Activated CD8-positive, alpha-beta memory T cell treated with anti-CD3 and anti-CD28 coated beads, Interleukin-2, amount 50 U/mL, for 1 hour (primary cell): ENCODE data around the gene STIM2.

ENCODE experiments used
- DNase-seq: peaks from one replicate; pipeline ENCODE4 v3.0.0-alpha.2; 2020; ENCODE audit errors: extremely low read depth

STIM2 gene

DNA sequence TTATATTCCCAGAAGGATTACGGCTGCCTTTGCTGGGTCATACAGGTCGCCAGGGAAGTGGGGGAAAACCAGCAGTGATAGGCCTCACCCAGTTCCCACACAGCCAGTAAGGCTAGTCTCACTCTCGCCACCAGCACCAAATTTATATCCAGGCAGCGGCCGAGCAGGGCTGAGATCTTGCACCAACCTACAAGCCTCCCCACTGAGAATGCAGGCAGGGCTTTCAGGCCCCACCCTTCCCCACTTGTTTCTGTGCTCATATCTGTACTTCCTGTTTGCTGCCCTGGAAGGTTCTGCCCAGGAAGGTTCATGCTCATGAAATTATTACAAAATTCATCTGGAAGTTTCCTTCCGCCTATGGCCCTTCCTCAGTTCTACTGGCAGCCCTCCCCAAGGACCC is 179.7 kb downstream of the STIM2 start:
- no peak for DNase-seq

DNA sequence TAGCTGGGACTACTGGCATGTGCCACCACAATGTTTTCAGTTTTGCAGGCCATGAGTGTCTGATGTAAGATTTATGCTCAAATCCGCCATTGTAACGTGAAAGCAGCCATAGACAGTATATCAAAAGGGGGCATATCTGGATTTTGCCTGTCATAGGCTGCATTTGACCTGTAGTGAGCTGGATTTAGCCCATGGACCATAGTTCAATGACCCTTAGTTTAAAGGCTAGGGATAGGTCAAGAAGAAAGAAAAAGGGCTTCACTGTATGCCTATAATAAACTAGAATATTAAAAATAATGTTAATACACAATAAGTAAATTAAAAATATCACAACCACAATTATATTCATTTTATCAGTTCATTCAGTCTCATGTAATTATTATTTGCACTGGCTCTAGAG is 181.8 kb downstream of the STIM2 start:
- DNase-seq, result no peak

GRCh38 chr4:27043200-27043599 is 182.6 kb downstream of the STIM2 start:
- no peak for DNase-seq

DNA sequence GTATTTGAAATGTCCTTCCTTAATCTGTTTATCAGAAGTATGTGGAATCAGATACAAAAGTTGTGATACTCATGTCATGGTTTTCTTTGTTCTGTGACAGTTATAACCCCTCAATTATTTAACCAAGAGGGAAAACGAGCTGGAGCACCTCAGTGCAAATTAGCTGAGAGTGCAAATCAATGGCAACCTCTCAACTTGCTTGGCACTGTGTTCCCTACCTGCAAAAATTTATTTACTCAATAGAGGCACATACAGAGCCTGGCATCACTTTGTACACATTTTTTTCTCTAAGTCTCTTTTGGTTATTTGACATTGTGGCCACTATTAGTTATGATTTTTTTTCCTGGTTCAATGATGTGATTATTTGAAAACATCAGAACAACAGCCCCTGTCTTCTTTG is 186.2 kb downstream of the STIM2 start:
- DNase-seq, result no peak

- no peak for DNase-seq
Measured at GRCh38 chr4:27048429-27049238, 188.0 kb downstream of the STIM2 start.

DNA sequence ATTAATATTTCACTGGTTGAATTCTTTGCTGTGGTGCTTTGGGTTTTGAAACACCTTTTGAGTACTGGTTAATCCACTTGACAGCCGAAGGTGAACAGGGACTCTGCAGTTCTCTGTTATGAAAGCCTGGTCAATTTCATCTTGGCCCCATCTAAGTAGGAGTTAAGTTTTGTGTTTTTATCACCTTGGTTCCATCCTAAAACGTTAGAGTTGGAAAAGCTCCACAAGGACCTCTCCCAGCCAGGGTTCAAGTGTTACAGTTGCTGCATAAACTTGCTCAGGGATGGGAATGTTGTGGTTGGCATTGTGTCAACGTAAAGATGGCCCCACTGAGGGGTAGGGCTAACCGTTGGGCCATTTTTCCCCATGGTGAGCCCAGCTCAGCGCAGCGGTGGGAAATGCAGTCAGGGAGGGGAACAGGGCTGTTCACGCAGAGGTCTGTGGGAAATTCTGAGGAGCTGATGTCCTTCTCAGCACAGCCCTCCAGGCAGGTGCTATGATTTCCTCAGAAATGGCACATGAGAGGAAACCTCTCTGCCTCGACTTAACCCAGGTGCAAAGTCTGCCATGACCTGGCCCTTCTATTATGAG is 188.7 kb downstream of the STIM2 start:
- no peak for DNase-seq

DNA sequence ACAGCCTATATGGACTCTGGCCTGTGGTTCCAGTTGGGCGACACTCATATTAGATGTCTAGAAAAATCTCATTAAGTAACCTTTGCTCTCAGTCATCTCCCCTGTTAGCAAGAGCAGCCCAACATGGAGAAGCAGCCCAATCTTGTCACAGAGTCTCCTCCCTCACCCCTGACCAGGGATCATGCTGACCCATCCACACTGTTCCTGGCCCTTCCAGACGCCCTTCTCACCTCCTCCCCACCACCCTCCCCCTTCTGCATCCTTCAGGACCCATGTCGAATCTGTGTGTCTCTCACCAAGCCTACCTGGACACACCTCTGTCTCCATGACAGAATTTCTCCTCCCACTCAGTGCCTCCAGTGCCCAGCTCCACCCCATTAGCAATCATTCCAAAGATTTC is 190.1 kb downstream of the STIM2 start:
- no peak for DNase-seq

GRCh38 chr4:27055221-27055760 is 194.7 kb downstream of the STIM2 start:
- no peak for DNase-seq

- no peak for DNase-seq
Measured at GRCh38 chr4:27056281-27056680, 195.6 kb downstream of the STIM2 start.

DNA sequence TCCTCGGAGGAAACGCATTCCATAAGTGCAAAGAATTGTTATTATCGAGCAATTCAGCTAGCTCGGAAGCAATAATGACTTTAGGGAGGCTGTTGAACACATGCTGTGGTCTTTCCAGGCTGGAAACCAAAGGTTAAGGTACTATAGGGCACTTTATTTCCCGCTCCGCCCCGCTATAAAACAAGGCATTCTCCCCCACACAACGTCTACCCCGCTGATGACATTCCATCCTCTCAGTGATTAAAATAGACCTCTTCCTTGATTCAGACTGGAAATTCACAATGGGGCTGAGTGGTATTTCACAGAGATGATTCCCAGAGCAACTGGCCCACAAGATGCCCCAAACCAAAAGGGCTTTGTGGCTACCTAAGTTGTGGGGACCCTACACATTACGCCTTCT is 196.4 kb downstream of the STIM2 start:
- no peak for DNase-seq

- DNase-seq, result no peak
Measured at GRCh38 chr4:27057662-27058061, 197.0 kb downstream of the STIM2 start.

DNA sequence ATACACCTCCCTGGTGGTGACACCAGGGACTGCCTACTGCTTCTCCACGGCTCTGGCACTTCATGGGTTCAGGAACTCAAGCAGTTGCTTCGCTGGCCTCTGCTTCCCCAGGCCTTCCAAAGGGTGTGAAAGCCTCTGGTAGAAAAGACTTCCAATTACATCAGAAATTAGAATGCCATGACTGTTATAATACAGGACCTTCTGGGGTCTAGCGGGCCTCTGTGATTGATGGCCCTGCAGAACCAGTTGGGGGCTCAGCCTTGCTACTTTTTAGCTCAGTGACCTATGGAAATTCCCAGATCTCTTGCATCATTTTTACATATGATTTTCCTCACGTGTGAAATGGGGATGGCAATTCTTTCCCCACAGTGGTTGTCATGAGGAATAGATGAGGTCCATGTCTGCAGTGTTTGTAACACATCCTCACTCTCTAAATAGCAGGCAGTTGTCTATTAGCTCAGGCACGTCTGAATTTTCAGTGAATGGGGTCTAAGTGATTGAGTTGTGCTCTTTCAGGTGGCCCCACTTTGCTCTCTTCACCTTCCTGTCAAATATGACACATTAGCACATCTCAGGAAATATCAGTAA is 198.3 kb downstream of the STIM2 start:
- no peak for DNase-seq

DNA sequence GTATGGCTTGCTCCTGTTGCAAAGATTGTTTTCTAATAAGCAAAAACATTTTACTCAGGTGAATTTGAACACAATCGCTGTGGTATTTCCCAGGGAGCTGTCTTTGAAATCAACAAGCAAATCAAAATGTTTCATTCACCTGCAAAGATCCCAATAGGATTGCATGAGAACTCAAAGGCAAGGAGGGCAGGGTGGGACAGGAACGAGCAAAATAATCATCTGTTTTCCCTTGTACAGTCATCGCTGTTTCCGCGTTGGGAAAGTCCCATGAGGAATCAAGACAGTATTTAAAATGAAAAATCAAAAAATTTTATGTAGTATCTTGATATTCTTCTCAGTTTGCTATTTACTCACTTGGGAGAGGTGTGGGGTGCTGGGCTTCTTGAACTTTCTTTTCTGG is 198.8 kb downstream of the STIM2 start:
- DNase-seq, result no peak

- no peak for DNase-seq
Measured at GRCh38 chr4:27062256-27062655, 201.6 kb downstream of the STIM2 start.

GRCh38 chr4:27066591-27066990 is 205.9 kb downstream of the STIM2 start:
- no peak for DNase-seq

DNA sequence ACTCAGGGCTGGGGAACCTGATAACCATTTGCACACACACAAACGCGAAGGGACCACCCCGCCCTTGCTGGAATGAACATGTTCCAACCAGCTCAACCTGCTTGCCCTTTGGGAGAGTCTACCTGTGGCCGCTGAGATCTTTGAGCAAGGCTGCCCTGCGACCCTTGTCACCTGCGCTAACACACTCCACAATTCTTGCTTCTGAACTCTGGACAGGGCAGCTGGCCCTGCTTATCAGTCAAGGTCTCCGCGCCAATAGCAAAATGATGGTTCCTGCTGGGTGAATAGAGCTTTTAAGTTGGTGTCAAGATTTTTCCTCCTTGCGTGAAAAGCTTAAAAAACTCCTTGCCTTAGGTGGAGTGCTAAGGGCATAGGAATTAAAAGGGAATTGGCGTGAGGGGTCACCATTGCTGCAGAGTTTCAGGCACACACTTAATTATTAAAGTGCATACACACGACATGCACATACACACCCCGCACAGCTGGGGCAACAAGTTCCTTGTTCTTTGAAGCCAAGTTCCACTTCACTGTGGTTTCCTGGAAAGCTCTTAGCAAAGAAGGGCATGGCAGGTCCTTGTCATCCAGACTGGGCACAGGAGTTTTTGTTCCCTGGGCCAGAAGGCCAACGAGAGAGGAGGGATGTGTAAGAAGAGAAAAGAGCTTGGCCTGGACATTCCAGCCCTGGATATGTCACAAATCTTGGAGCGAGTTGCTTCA is 207.7 kb downstream of the STIM2 start:
- no peak for DNase-seq
